ENCODE measurements around the gene RPS15.

The RPS15 gene

DNA sequence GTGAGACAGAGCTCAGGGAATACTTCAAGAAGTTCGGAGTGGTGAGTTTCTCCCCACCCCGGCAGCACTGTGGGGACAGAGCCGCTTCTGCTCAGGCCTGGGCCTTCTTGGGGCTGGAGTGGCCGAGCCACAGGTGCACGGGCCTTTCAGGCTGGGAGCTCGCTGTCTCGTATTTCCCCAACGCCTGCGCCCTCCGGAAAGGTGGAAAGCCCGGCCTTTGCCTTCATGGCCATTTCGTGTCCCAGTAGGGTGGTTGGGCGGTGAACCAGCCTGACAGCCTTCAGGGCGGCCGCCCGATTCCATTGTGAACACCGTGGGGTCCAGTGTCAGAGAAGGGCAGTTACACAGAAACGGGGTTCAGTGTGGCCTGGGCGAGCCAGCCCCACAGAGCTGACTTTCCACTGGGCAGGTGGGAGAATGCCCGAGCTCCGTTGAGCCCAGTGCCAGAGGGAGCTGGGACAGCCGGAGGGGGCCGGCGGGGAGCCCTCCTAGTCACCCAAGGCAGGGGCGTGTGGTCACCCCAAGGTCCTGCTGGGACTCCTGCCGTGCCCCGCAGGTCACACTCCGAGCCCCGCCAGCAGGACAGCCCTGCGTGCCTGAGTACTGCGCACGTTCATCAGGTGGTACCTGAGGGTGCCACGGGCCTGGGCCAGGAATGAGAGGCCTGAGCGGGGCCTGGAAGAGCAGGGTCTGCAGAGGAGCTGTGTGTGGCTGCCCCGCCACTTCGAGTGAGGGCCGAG, 16.8 kb upstream of the RPS15 start:
- Mint-ChIP-seq H3K4me1 (ENCODE audit: low read depth) (no peaks in the 10 kb centered on the region), H3K36me3 (ENCODE audit: low read depth) (peaks cover 48% of the 10 kb centered on the region), H3K27ac (no peak overlapping the region), H3K9me3 (no peaks in the 10 kb centered on the region), H3K4me3 (no peak overlapping the region), H3K27me3 (ENCODE audit: low read depth) (no peaks in the 10 kb centered on the region)
- no peak for DNase-seq (ENCODE audit: low spot score)

DNA sequence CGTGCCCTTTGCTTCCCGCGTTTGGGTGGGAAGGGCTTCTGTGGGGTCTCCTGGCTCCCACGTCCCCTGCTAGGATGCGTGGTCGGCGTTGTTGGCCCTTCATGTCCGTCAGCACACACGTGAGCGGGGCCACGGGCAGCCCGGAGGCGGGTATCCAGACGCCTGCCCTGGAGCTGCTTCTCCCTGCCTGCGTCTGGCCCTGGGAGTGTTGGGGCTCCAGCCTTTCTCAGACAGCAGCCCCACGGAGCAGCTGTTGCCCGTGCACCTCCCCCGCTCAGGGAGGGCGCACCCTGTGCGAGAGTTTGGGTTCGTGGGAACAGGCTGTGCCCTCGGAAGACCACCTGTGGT, 16.3 kb upstream of the RPS15 start:
- H3K27ac Mint-ChIP-seq = no peak overlapping the region
- H3K36me3 Mint-ChIP-seq (ENCODE audit: low read depth) = peaks cover 47% of the 10 kb centered on the region
- H3K4me1 Mint-ChIP-seq (ENCODE audit: low read depth) = no peaks in the 10 kb centered on the region
- no peaks in the 10 kb centered on the region for H3K27me3 Mint-ChIP-seq (ENCODE audit: low read depth)
- no peaks in the 10 kb centered on the region for H3K9me3 Mint-ChIP-seq
- no peak overlapping the region for H3K4me3 Mint-ChIP-seq
- no peak for DNase-seq (ENCODE audit: low spot score)

DNA sequence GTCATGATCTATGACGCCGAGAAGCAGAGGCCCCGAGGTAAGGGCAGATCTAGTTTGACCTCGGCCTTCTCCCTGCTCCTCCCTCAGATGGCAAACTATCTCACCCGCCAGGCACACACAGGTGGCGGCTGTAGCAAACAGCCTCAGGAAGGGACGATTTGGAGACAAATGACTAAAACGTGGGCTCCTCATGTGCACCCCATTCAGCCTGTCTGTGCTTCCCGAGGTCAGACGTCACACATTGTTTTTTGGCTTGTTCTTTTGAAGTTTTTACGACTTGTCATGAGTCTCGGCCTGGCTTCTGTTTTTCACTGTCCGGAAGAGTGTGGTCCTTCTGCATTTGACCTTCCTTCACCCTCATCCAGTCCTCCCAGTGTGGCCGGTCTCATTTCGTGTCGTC, 15.8 kb upstream of the RPS15 start:
- no peak for DNase-seq (ENCODE audit: low spot score)

DNA sequence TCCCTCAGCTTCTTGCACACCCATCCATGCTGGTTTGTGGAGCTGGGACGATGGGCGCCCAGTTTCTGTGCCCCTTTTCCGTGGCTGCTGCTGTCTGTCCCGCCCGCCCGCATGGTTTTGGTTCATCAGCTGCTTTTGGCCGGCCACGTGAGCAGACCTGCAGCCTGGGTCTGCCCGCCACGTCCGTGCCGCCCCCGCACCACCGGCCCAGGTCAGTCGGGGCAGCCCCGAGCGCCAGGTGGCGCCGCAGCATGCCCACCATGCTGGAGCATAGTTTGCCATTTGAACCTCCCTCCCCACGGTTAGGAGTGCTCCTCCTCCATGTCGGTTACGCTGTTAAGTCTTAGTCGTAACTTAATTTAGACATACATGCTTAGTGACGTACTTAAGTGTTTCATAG, 15.3 kb upstream of the RPS15 start:
- H3K4me1 Mint-ChIP-seq (ENCODE audit: low read depth) = no peaks in the 10 kb centered on the region
- DNase-seq (ENCODE audit: low spot score) = no peak
- peak overlapping the region; percentile 5 for H3K27ac Mint-ChIP-seq
- peaks cover 42% of the 10 kb centered on the region for H3K36me3 Mint-ChIP-seq (ENCODE audit: low read depth)
- H3K9me3 Mint-ChIP-seq = no peaks in the 10 kb centered on the region
- no peak overlapping the region for H3K4me3 Mint-ChIP-seq
- no peaks in the 10 kb centered on the region for H3K27me3 Mint-ChIP-seq (ENCODE audit: low read depth)

More for the DNA sequence above, 15.8 kb upstream of the RPS15 start:
- Mint-ChIP-seq H3K27me3 (ENCODE audit: low read depth) (no peaks in the 10 kb centered on the region), H3K4me3 (no peak overlapping the region), H3K36me3 (ENCODE audit: low read depth) (peaks cover 45% of the 10 kb centered on the region), H3K9me3 (no peaks in the 10 kb centered on the region), H3K27ac (no peak overlapping the region), H3K4me1 (ENCODE audit: low read depth) (no peaks in the 10 kb centered on the region)

DNA sequence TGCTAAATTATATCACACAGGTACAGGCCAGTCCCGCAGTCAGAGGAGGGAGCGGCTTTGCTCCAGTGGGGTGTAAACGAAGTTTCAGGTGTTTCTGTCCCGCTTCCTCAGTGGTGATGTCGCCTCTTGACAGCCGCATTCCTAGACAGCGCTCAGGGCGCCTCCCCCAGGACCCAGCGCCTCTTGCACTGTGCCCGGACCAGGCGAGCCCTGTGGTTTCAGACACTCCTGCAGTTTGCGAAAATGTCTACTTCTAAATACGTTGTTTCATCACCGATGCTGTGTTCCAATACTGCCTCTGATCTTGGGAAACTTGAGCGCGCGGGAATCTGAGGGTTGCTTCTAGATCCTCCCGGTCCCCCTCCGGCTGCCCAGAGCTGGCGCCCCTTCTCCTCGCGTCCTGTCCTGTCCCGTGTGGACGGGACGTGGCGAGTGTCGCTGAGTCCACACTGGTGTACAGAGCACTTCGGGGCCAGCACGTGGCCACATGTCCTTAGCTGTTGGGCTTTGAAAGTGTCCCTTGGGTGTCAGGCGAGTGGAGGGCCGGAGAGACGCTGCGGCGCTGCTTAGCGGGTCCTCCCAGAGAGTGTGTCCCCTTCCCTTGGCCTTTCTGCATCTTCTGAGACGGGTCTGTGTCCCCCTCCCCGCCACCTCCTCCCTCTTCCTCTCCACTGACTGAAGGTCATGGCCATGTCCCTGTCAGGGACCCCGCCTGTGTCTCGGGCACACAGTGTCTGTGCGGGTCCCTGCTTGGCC, 14.6 kb upstream of the RPS15 start:
- Mint-ChIP-seq H3K27me3 (ENCODE audit: low read depth) (no peaks in the 10 kb centered on the region), H3K4me3 (no peak overlapping the region), H3K27ac (no peak overlapping the region), H3K4me1 (ENCODE audit: low read depth) (no peaks in the 10 kb centered on the region), H3K36me3 (ENCODE audit: low read depth) (peaks cover 42% of the 10 kb centered on the region), H3K9me3 (no peaks in the 10 kb centered on the region)
- no peak for DNase-seq (ENCODE audit: low spot score)

DNA sequence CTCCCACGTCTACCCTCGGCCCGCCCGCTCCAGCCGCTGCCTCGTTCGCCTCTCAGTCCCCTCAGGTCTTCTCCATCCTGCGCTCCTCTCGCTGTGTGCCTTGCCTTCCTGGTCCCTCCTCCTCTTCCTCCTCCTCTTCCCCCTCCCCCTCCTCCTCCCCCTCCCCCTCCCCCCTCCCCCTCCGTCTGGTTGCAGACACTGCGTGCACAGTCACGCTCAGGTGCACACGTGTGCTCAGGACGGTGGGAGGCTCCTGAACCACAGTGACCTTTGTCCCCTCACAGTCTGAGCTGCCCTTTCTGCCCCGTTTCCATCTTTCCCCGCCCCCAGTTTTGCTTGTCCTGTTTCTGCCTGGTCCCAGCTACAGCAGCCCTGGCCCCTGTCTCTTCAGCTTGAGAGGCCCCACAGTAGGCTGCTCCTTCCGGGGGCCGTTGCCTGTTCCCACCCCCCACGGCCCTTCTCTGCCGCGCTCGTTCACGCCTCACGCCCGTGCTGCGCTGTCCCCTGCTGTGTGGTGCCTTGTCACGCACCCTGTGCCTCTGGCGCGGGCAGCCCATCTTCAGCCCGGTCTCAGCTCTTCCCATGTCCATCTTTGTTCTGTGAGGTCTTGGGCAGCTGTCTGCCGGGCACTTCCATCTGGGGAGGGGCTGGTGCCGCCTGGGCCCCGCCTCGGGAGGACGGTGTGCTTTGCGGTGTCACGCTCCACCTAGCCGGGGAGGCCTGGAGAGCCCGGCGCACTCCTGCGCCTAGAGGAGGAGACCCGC, 13.8 kb upstream of the RPS15 start:
- DNase-seq (ENCODE audit: low spot score) = no peak
- Mint-ChIP-seq H3K36me3 (ENCODE audit: low read depth) (peaks cover 38% of the 10 kb centered on the region), H3K4me1 (ENCODE audit: low read depth) (no peaks in the 10 kb centered on the region), H3K27ac (no peak overlapping the region), H3K4me3 (no peak overlapping the region), H3K27me3 (ENCODE audit: low read depth) (no peaks in the 10 kb centered on the region), H3K9me3 (no peaks in the 10 kb centered on the region)

DNA sequence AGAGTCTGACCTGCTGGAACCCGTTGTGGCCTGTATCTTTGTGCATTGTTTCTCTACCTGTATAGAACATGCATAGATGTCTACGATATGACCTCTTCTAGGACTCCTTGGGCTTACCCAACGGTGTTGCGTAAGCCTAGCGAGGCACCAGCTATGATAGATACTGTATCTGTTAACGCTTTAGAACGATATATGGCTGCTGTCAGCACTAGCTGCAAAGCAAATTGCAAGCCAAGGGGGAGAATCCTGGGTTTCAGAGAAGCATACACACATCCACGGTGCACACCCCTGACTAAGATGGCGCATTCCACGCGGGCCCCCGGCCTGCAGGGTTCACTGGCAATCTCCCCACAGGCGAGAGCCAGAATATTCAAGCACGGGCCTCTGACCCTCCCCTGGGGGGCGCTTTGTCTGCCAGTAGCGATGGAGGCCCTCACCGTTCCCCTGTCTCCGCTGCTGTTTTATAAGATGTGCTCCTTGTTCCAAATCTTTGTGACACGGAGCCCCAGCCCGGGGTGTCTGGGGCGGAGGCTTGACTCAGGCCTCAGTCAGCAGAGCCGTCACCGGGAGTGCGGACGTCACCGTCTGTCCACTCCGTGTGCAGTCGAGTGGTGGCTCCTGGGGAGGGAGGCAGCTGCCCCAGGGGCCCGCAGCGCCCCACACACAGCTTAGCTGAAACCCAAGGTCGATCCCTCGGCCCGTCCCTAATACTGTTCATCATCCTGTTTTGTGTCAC, 12.9 kb upstream of the RPS15 start:
- no peaks in the 10 kb centered on the region for H3K27me3 Mint-ChIP-seq (ENCODE audit: low read depth)
- no peak overlapping the region for H3K4me3 Mint-ChIP-seq
- peaks cover 37% of the 10 kb centered on the region for H3K36me3 Mint-ChIP-seq (ENCODE audit: low read depth)
- H3K9me3 Mint-ChIP-seq = no peaks in the 10 kb centered on the region
- no peaks in the 10 kb centered on the region for H3K4me1 Mint-ChIP-seq (ENCODE audit: low read depth)
- DNase-seq (ENCODE audit: low spot score) = no peak
- no peak overlapping the region for H3K27ac Mint-ChIP-seq

DNA sequence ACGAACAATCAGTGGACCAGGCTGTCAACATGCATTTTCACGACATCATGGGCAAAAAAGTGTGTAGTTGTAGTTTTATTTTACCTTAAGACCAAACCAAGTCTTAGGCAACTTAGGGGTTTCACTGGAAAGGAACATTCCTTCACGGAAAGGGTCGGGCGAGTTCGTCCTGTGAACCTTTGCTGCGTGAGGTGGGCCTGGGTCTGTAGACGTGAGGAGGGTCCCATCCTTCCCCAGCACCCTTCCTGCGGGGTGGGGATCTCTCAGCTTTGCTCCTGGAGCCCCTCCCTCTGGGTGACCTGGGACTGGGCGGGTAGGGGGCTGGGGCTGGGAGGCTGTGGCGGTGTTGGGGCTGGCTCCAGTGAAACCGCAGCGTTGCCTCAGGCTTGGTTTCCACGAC, 12.3 kb upstream of the RPS15 start:
- no peaks in the 10 kb centered on the region for H3K27me3 Mint-ChIP-seq (ENCODE audit: low read depth)
- no peak overlapping the region for H3K27ac Mint-ChIP-seq
- H3K4me3 Mint-ChIP-seq = no peak overlapping the region
- peaks cover 33% of the 10 kb centered on the region for H3K36me3 Mint-ChIP-seq (ENCODE audit: low read depth)
- no peaks in the 10 kb centered on the region for H3K4me1 Mint-ChIP-seq (ENCODE audit: low read depth)
- no peak for DNase-seq (ENCODE audit: low spot score)
- H3K9me3 Mint-ChIP-seq = no peaks in the 10 kb centered on the region

DNA sequence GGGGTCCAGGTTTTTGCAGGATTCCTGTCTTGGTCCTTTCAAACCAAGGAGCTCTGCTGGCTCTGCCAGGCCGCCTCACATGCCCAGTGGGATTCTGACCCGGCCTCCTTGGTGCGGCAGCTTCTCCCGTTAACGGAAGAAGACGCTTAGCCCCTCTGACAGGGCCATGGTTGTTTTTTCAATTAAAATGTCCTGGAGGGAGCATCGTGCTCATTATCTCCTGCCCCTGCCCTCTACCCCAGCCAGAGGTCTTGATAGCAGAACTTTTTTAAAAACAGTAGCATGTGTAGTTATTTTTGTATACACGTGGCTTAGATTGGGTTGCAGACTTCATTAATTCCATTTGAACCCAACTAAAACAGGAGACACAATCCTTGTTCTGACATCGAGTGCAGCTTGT, 11.5 kb upstream of the RPS15 start:
- DNase-seq (ENCODE audit: low spot score) = no peak
- Mint-ChIP-seq H3K27me3 (ENCODE audit: low read depth) (no peaks in the 10 kb centered on the region), H3K4me3 (no peak overlapping the region), H3K36me3 (ENCODE audit: low read depth) (peaks cover 32% of the 10 kb centered on the region), H3K9me3 (no peaks in the 10 kb centered on the region), H3K27ac (no peak overlapping the region), H3K4me1 (ENCODE audit: low read depth) (no peaks in the 10 kb centered on the region)

DNA sequence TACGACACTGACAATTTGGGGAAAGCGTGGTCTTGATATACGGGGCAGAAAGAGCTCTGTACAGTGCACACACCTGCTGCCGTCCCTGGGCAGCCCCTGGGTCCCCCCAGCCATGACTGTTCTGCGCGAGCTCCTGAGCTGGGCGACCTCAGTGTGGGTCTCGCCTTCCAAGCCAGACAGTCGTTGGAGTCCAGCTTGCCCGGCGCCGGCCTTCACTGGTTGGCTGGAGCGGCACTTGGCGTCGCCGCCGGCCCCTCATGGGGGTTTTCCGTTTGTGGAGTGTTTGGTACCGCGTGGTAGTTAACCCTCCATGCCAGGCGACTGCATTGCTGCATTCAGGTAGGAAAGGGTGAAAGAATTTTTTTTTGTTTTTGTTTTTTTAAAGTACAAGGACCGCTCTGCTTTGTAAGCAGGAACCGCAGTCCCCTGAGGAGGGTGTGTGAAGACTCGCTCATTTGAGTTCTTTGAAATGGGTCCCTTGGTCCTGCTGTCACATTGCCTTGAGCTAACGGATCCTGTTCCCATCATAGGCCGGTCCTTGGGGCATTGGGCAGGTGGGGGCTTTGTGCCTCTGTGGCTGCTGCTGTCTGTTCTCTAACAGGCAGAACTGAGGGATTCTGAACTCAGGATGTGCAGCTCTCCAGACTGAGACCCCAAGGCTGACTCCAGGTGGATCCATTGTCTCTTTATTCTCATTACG, 10.8 kb upstream of the RPS15 start:
- Mint-ChIP-seq H3K4me3 (no peak overlapping the region), H3K27ac (no peak overlapping the region), H3K4me1 (ENCODE audit: low read depth) (no peaks in the 10 kb centered on the region), H3K27me3 (ENCODE audit: low read depth) (no peaks in the 10 kb centered on the region), H3K36me3 (ENCODE audit: low read depth) (peaks cover 30% of the 10 kb centered on the region), H3K9me3 (no peaks in the 10 kb centered on the region)
- DNase-seq (ENCODE audit: low spot score) = no peak

DNA sequence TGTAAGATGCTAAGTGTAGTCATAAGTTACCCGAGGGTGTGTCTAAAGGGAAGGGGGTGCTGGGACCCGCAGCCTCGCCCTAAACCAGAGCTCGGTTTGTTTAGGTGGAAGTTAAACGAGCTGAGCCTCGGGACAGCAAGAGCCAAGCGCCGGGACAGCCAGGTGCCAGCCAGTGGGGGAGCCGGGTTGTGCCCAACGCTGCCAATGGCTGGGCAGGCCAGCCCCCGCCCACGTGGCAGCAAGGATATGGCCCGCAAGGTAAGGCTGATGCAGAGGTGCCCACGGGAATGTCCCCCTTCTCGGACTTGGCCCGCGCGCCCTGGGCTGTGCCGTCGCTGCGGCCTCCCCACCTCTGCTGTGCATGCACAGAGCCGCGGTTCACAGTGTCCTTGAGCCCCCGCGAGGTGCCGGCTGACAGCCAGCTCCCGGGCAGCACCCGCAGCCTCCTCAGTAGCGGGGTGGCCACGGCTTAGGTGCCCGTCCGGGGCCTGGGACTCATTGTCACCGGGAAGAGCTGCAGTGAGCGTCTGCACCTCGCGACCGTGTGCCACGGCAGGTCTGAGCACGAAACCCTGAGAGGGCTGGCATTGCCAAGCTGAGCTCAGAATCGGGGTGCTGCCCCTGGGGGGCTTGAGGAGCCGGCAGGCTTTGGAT, 9.3 kb upstream of the RPS15 start:
- DNase-seq (ENCODE audit: low spot score) = no peak
- Mint-ChIP-seq H3K4me3 (no peak overlapping the region), H3K36me3 (ENCODE audit: low read depth) (peaks cover 21% of the 10 kb centered on the region), H3K27me3 (ENCODE audit: low read depth) (no peaks in the 10 kb centered on the region), H3K4me1 (ENCODE audit: low read depth) (no peaks in the 10 kb centered on the region), H3K9me3 (no peaks in the 10 kb centered on the region), H3K27ac (no peak overlapping the region)

DNA sequence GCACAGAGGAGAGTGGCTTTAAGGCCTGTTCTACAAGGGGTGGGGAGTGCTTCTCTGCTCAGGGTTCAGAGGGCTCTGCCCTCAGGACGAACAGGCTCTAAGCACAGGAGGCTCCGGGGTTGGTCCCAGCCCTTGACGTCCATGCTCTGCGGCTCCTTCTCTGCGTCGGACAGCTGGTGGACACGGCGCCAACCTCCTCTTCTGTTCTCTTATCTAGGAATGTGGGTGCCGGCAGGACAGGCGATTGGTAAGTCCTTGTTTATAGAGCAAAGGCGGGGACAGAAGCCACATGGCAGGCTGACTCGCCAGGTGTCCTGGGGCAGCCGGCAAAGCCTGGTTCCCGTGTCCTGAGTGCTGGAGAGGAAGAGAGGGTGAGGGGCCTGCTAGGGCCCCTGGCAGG, 8.4 kb upstream of the RPS15 start:
- no peak overlapping the region for H3K4me3 Mint-ChIP-seq
- no peaks in the 10 kb centered on the region for H3K27me3 Mint-ChIP-seq (ENCODE audit: low read depth)
- no peaks in the 10 kb centered on the region for H3K9me3 Mint-ChIP-seq
- H3K4me1 Mint-ChIP-seq (ENCODE audit: low read depth) = no peaks in the 10 kb centered on the region
- H3K36me3 Mint-ChIP-seq (ENCODE audit: low read depth) = peaks cover 19% of the 10 kb centered on the region
- H3K27ac Mint-ChIP-seq = no peak overlapping the region
- no peak for DNase-seq (ENCODE audit: low spot score)

DNA sequence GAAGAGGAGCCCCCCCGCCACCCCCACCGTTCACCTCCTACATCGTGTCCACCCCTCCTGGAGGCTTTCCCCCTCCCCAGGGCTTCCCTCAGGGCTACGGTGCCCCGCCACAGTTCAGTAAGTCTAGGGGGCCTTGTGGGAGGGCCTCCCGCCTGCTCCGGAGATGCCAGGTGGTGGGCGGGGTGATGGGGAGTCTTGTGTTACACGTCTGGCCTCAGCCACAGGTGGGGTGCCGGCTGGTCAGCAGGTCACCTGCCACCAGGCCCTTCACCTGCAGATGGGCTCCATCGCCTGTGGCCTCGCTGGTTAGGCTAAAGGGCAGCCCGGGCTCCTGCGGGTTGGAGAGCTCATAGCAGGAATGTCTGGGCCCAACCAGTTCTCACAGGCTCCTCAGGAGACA, 8.0 kb upstream of the RPS15 start:
- Mint-ChIP-seq H3K36me3 (ENCODE audit: low read depth) (peaks cover 16% of the 10 kb centered on the region), H3K4me3 (no peak overlapping the region), H3K4me1 (ENCODE audit: low read depth) (no peaks in the 10 kb centered on the region), H3K27me3 (ENCODE audit: low read depth) (no peaks in the 10 kb centered on the region), H3K27ac (no peak overlapping the region), H3K9me3 (no peaks in the 10 kb centered on the region)
- no peak for DNase-seq (ENCODE audit: low spot score)

Measured in T-helper 2 cell treated with Interferon-gamma antibody and Interleukin-4, amounts not matched to agents 5 μg/mL and 100 μg/mL, for 36 hours (primary cell).